SK-MEL-5 (cell line): Measurements from ENCODE around the gene IPP. TPM values are rescaled to one million over a fixed set of nuclear protein-coding genes. Genes with fewer than 3 reads are reported as not detected.
"Not testable (repeated sequence)": the region's sequence is repeated elsewhere in the genome, so short reads cannot be mapped to it uniquely, and the experiment has no call there.

Experiments
- DNase-seq: peaks from one replicate; pipeline ENCODE4 v3.0.0-alpha.2; 2016; ENCODE audit warnings: low read depth, low spot score
- in situ Hi-C: cut with HindIII; loops from 2 replicates; pipeline ENCODE4 v1.10.0; 2016; ENCODE audit warnings: low sequenced_read_pairs, high pct_unique_total_duplicates, low pct_unique_long_range_greater_than_20kb
- total RNA-seq: library from RNA; depleted of rRNA; stranded (reverse); fragments of >200 nt; shearing (Covaris generic); gene quantifications from 2 replicates; pipeline ENCODE4 v1.2.3, GENCODE V29; 2014

Gene IPP
- total RNA-seq, 1 experiment from 2014 or later: 9.1 TPM

DNA sequence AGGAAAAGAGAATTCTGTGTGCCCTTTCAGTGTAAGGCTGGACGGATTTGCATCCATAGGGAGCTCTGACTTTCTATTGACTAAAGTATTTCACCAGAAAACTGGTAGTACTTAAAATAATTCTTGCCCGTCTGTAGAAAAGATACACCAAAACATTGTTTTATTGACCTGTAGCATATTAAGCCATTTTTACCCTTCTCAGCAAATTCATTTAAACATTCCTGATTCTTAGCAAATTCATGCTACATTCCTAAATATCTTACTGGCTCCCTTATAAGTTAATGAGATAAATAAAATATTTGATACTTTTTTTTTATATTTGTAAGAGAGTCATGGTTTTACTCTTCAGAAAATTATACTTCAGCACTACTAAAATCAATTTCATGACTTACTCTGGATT lies 1.6 kb upstream of the IPP start:
- DNase-seq: no peak
- in situ Hi-C loops: no loop called here

DNA sequence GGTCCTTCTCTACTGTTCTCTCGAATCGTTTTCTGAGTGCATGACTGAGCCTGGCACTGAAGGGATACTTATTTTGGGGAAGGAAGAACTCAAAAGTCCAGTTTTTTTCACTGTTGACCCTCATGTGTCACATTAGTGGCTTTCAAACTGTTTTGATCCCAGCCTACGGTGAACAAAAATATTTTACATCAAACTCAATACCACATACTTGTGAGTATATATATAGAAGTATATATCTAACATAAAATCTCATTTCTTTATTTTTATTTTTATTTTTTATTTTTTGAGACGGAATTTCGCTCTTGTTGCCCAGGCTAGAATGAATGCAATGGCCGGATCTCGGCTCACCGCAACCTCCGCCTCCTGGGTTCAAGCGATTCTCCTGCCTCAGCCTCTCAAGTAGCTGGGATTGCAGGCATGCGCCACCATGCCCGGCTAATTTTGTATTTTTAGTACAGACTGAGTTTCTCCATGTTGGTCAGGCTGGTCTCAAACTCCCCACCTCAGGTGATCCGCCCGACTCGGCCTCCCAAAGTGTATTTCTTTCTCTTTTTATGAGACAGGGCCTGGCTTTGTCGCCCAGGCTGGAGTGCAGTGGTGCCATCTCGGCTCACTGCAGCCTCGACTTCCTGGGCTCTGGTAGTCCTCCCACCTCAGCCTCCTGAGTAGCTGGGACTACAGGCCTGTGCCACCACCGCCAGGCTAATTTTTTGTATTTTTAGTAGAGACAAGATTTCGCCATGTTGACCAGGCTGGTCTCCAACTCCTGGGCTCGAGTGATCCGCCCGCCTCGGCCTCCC lies 786 bp upstream of the IPP start:
- in situ Hi-C loops, DNase-seq: not testable (repeated sequence)

DNA sequence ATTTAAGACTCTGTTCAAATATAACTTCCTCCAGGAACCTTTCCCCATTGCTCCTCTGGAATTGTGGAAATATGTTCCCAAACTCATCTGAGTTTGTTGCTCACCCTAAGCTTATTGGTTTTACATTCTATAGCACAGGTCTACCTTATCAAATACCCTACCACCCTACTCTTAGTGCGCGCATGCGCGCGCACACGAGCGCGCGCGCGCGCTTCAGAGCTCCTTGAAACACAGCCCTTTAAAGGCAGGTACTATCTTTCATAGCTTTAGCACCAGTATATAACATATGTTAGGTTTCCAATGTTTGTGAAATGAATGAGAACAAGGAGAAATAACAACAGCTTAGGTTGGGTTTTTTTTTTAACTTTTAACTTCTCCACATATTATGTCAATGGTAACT lies 3.5 kb downstream of the IPP start:
- in situ Hi-C loops: no loop called here
- DNase-seq: no peak

DNA sequence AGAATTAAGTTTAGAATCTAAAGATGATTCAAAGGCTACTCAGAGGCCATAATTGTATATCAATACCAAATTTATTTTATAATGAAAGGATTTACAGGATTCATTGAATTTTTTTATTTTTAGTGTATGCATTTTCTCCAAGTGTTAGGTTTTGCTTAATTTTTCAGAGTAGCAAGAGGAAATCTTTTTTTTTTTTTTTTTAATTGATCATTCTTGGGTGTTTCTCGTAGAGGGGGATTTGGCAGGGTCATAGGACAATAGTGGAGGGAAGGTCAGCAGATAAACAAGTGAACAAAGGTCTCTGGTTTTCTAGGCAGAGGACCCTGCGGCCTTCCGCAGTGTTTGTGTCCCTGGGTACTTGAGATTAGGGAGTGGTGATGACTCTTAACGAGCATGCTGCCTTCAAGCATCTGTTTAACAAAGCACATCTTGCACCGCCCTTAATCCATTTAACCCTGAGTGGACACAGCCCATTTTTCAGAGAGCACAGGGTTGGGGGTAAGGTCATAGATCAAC lies 10.8 kb downstream of the IPP start:
- in situ Hi-C loops: not testable (repeated sequence)

DNA sequence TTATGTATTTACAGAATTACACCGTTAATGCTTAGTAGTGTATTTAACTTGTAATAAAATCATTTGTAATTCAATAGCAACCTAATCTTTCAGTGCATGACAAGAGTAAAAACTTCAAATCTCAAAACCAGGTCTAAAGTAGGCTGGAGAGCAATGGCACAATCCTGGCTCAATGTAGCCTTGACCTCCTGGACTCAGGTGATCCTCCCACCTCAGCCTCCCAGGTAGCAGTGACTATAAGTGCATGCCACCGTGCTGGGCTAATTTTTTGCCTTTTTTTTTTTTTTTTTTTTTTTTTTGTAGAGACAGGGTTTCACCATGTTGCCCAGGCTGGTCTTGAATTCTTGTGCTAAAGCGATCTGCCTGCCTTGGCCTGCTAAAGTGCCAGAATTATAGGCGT lies 11.3 kb downstream of the IPP start:
- in situ Hi-C loops: no loop called here
- no peak for DNase-seq

More for the DNA sequence above, 10.8 kb downstream of the IPP start:
- not testable (repeated sequence) for DNase-seq

DNA sequence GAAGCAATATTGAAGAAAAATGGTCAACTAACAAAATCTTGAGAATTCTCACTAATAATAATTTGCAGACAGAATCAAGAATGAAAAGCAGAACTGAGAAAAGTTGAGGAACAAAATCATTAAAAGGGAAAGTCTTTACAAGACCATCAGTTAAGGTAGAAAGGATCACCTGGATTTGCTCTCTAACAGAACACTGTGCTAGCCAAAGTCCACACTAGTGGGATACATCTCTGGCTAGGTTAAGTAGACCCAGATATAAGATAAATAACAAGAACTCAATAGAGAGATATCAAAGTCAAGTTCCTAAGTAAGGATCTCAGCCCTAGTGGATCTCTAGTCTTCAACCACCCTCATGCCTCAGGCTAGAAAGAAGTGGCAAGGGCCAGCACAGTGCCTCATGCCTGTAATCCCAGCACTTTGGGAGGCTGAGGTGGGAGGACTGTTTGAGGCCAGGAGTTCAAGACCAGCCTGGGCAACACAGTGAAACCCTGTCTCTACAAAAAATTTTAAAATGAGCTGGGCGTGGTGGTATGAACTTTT lies 19.6 kb downstream of the IPP start:
- in situ Hi-C loops: no loop called here

DNA sequence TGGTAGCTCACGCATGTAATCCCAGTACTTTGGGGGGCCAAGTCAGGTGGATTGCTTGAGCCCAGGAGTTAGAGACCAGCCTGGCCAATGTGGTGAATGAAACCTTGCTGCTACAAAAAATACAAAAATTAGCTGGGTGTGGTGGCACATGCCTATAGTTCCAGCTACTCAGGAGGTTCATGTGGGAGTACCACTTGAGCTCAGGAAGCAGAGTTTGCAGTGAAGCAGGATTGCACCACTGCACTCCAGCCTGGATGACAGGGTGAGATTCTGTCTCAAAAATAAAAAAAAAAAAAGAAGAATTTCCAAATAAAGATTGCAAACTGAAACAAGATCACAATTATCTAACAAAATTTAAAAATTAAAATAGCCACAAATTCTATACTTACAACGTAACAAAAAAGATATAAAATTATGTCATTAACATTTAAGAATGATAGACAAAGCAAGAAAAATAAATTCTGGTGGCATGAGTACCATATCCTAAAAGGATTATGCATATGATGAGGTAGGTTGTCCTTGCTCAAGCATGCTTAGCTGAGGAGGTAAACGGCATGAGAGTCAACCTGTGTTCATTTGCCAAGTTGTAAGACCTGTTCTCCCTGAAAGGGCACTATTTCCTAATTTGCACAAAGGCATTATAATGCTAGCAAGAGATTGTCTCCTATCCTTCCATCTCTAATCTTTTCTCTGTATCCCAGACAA lies 20.2 kb downstream of the IPP start:
- in situ Hi-C loops: no loop called here
- DNase-seq: no peak

More for the DNA sequence above, 19.6 kb downstream of the IPP start:
- DNase-seq: no peak

DNA sequence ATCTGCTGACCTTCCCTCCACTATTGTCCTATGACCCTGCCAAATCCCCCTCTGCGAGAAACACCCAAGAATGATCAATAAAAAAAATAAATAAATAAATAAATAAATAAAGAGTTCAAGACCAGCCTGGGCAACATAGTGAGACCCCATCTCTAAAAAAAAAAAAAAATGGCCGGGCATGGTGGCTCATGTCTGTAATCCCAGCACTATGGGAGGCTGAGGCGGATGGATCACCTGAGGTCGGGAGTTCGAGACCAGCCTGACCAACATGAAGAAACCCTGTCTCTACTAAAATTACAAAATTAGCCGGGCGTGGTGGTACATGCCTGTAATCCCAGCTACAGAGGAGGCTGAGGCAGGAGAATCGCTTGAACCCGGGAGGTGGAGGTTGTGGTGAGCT lies 24.4 kb downstream of the IPP start:
- in situ Hi-C loops, DNase-seq: not testable (repeated sequence)

DNA sequence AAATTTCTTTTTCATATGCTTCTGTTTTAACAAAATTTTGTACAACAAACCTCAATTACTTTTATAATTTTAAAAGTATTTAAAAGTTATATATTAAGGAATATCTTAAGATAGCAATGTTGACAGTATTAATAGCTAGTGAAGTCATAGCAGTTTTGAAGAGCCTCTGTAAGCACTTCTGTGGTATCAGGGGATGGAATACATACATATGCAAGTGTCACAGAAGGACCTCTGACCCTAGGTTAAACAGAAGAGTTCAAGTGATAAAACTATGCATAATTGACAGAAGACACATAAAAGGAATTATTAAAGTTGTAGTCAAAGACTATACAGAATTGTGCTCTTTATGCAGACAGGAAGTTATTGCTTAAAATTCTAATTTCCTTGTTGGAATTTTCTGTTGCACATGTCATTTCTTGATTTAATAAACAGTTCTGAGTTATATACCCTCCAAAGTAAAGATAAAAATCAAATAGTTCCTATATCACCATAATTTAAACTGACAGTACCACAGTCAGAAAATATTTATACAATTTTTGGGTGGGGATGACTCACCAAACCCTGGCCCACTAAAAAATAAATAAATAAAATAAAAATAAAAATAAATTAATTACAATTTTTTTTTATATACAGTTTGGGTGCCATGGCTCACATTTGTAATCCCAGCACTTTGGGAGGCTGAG lies 27.1 kb downstream of the IPP start:
- in situ Hi-C loops: no loop called here
- DNase-seq: no peak

DNA sequence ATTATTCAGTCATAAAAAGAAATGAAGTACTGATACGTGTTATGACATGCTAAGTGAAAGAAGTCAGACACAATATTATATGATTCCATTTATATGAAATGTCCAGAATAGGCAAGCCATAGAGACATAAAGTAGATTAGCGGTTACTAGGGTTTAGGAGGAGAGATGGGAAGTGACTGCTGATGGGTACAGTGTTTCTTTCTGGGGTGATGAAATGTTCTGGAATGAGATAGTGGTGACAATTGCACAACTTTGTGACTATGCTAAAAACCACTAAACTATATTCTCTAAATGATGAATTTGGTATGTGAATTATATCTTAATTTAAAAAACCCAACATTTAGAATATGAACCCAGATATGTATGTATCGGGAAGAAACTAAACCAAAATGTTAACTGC lies 27.6 kb downstream of the IPP start:
- DNase-seq: no peak

DNA sequence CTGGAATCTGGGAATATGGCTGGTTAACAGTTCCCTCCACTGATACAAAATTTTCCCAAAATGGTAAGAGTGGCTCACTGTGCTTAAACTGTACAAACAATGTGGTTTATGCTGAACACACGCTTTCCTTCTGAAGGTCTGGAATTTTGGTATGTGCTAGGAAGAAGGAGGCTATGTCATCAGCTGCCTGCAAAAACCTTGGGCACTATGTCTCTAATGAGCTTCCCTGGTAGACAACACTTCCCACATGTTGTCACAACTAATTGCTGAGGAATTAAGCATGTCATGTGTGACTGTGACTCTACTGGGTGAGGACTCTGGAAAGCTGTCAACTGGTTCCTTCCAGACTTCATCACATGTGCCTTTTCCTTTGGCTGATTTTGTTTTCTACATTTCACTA lies 29.2 kb downstream of the IPP start:
- no peak for DNase-seq
- in situ Hi-C loops: no loop called here

More for the DNA sequence above, 27.6 kb downstream of the IPP start:
- in situ Hi-C loops: no loop called here

DNA sequence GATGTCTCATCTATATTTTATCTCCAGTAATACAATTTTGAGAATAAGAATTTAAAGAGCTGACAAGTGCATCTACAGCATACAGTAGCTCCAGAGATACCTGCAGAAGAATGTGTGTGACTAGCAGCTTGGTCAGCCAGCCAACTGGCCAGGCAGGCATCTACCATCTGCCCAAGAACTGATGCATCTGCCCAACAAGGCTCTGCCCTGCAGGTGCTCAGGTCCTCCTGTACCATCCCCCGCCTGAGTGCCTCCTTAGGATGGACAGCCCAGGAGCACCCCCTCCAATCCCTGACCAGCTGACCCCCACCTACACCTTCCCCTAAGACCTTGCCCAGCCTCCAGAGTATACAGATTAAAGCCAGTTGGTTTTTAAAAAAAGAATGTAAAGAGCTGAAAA lies 32.2 kb downstream of the IPP start:
- no peak for DNase-seq
- in situ Hi-C loops: no loop called here

DNA sequence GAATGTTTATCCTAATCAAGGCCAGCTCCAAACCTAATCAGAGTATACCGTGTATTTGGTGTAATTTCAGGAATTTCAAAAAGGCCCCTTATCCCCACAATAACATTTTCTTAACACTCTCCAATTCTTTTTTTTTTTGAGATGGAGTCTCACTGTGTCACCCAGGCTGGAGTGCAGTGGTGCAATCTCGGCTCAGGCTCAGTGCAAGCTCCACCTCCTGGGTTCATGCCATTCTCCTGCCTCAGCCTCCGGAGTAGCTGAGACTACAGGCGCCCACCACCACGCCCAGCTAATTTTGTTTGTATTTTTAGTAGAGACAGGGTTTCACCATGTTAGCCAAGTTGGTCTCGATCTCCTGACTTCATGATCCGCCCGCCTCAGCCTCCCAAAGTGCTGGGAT lies 33.1 kb downstream of the IPP start:
- in situ Hi-C loops, DNase-seq: not testable (repeated sequence)

DNA sequence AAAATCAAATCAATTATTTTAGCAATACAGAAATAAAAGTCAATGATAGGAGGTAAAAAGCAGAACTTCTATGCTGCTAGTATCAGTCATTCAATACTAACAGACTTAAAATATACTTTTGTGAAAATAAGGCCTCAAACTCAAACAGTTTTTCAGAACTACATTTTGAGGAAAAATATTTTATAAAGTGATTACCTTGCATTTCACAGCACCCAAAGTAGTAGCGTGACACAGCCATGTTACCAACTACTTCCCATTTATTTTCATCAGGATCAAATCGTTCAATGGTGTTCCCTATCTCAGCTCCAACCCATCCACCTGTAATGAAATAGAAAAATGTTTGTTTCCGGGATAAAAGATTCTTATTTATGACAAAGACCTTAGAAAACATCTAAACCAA lies 33.8 kb downstream of the IPP start:
- no peak for DNase-seq
- in situ Hi-C loops: no loop called here

DNA sequence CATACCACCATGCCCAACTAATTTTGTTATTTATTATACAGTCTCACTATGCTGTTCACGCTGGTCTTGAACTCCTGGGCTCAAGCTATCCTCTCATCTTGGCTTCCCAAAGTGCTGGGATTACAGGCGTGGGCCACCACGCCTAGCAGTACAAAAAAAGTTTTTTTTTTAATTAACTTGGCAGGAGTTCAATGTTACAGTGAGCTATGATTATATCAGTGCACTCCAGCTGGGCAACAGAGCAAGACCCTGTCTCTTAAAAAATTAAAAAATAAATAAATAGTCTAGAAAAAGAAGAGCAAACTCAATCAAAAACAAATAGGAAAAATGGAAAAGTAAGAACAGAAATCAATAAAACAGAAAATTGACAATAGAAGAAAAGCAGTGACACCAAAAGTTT lies 36.7 kb downstream of the IPP start:
- in situ Hi-C loops: no loop called here

DNA sequence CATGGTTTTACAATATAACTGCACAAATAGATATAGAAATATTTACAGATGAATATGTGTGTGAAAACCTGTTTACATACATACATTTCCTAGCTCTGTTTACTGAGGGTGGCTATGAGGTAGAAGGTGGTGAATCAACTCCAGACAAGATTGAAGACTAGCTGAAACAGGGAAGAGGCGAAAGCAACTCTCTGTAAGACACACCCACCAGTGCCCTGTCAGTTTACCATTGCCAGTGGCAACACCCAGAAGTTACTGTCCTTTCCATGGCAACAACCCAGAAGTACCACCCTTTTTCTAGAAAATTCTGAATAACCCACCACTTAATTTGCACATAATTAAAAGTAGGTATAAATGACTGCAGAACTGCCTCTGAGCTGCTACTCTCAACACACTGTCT lies 45.8 kb downstream of the IPP start:
- DNase-seq: no peak
- in situ Hi-C loops: no loop called here

More for the DNA sequence above, 36.7 kb downstream of the IPP start:
- DNase-seq: no peak

DNA sequence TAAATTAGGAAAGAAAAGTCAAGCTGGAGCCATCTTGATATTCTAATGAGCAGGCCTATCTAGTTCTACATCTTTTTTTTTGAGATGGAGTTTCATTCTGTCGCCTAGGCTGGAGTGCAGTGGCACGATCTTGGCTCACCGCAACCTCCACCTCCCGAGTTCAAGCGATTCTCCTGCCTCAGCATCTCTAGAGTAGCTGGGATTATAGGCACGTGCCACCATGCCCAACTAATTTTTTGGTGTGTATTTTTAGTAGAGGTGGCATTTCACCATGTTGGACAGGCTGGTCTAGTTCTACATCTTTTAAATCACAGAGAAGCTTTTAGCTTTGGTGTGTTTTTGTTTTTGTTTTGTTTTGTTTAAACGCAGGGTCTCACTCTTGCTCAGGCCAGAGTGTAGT lies 55.6 kb downstream of the IPP start:
- no peak for DNase-seq
- in situ Hi-C loops: no loop called here

DNA sequence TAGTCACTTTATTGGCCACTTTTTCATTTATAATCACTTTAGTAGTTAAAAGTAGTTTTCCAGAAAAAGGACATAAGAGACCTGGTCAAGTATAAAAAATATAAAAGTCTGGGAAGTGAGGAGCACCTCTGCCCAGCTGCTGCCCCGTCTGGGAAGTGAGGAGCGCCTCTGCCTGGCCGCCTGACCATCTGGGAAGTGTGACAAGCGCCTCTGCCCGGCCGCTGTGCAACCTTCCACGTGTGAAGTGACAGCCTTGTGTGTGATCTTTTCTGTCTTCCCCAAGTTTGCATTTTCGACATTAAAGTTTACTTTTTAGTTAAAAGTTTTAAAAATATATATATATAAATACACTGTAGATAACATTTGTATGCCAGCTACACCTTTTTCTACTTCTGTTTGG lies 56.6 kb downstream of the IPP start:
- DNase-seq, in situ Hi-C loops: not testable (repeated sequence)
